Calu3 (cell line): ENCODE data around the gene RBM4B. TPM values are rescaled to one million over a fixed set of nuclear protein-coding genes. Genes with fewer than 3 reads are reported as not detected.

ENCODE experiments used
- BruUV-seq: library from RNA; stranded (reverse); fragments of 400-500 nt; replicated peaks from 2 replicates; lab custom pipeline; 2021; lab: Mats Ljungman, UMichigan
- CTCF ChIA-PET: fragments of 300-600 bp; sonication (Branson Sonifier 250); formaldehyde crosslinking; loops from one replicate; lab custom pipeline; 2022; ENCODE audit warnings: antibody characterized with exemption; lab: Charles Lee
- DNase-seq: peaks from one replicate; pipeline ENCODE4 v3.0.0; 2022
- H3K27ac Mint-ChIP-seq: one replicate; pipeline ENCODE4 v1.8.0; 2022; ENCODE audit warnings: mixed read lengths; ENCODE audit not compliant: unreplicated experiment
- H3K27me3 Mint-ChIP-seq: one replicate; pipeline ENCODE4 v1.8.0; 2022; ENCODE audit warnings: mixed read lengths; ENCODE audit not compliant: unreplicated experiment
- H3K36me3 Mint-ChIP-seq: one replicate; pipeline ENCODE4 v1.8.0; 2022; ENCODE audit warnings: mild to moderate bottlenecking, moderate library complexity, mixed read lengths; ENCODE audit not compliant: insufficient read depth, unreplicated experiment
- H3K4me1 Mint-ChIP-seq: one replicate; pipeline ENCODE4 v1.8.0; 2022; ENCODE audit warnings: mild to moderate bottlenecking, low read depth, mixed read lengths; ENCODE audit not compliant: unreplicated experiment
- H3K4me3 Mint-ChIP-seq: one replicate; pipeline ENCODE4 v1.8.0; 2022; ENCODE audit warnings: mild to moderate bottlenecking, low read depth, moderate library complexity, mixed read lengths; ENCODE audit not compliant: unreplicated experiment
- H3K9me3 Mint-ChIP-seq: one replicate; pipeline ENCODE4 v1.8.0; 2022; ENCODE audit warnings: low read depth, mixed read lengths; ENCODE audit not compliant: unreplicated experiment
- CTCF ChIP-seq: fragments of 200-600 bp; IDR thresholded peaks from one replicate; pipeline ENCODE4 v1.8.0; 2022; ENCODE audit warnings: antibody characterized with exemption; ENCODE audit not compliant: unreplicated experiment
- intact Hi-C: fragments of 100-400 bp; cut with micrococcal nuclease; formaldehyde crosslinking; loops from one replicate; pipeline ENCODE4 v1.10.0; 2022; ENCODE audit not compliant: unreplicated experiment
- total RNA-seq: library from RNA; stranded (reverse); gene quantifications from 2 replicates; pipeline ENCODE4 v1.2.3, GENCODE V29; 2022

Gene RBM4B
- total RNA-seq, 1 experiment from 2014 or later: 23.0 TPM

GRCh38 chr11:66700337-66700736 lies 22.6 kb upstream of the RBM4B start:
- Mint-ChIP-seq H3K36me3 (peaks cover 45% of the 10 kb centered on the region), H3K4me1 (no peaks in the 10 kb centered on the region), H3K27ac (no peak overlapping the region), H3K27me3 (no peaks in the 10 kb centered on the region), H3K9me3 (no peaks in the 10 kb centered on the region), H3K4me3 (no peak overlapping the region)
- CTCF ChIA-PET: interaction anchor here (0.6 kb wide), 1 partner anchor 620 kb away, joined by 3 read pairs; no protein-coding TSS in a partner anchor
- DNase-seq: no peak
- intact Hi-C loops: no loop called here
- TF ChIP-seq CTCF: no peak
- no TSS peak for BruUV-seq

- Mint-ChIP-seq H3K27ac (no peak overlapping the region), H3K4me3 (no peak overlapping the region), H3K9me3 (no peaks in the 10 kb centered on the region), H3K4me1 (no peaks in the 10 kb centered on the region), H3K27me3 (no peaks in the 10 kb centered on the region), H3K36me3 (peaks cover 57% of the 10 kb centered on the region)
- no peak for DNase-seq
- no peak for TF ChIP-seq CTCF
- CTCF ChIA-PET: no interaction called here
- BruUV-seq: no TSS peak
- intact Hi-C loops: no loop called here
Measured at GRCh38 chr11:66698491-66698890, 20.8 kb upstream of the RBM4B start.

- no peak for DNase-seq
- H3K4me3 Mint-ChIP-seq: no peak overlapping the region
- H3K27me3 Mint-ChIP-seq: no peaks in the 10 kb centered on the region
- H3K36me3 Mint-ChIP-seq: peaks cover 62% of the 10 kb centered on the region
- intact Hi-C loops: no loop called here
- no peaks in the 10 kb centered on the region for H3K9me3 Mint-ChIP-seq
- CTCF ChIA-PET: no interaction called here
- no peaks in the 10 kb centered on the region for H3K4me1 Mint-ChIP-seq
- BruUV-seq: no TSS peak
- H3K27ac Mint-ChIP-seq: no peak overlapping the region
- TF ChIP-seq CTCF: no peak
Measured at GRCh38 chr11:66697988-66698387, 20.3 kb upstream of the RBM4B start.

GRCh38 chr11:66696146-66696545 lies 18.5 kb upstream of the RBM4B start:
- BruUV-seq: no TSS peak
- DNase-seq: no peak
- intact Hi-C loops: no loop called here
- no peak overlapping the region for H3K4me3 Mint-ChIP-seq
- no peak overlapping the region for H3K27ac Mint-ChIP-seq
- no peak for TF ChIP-seq CTCF
- H3K36me3 Mint-ChIP-seq: peaks cover 62% of the 10 kb centered on the region
- CTCF ChIA-PET: interaction anchor here (0.7 kb wide), 1 partner anchor 142 kb away, joined by 3 read pairs; no protein-coding TSS in a partner anchor
- H3K9me3 Mint-ChIP-seq: no peaks in the 10 kb centered on the region
- H3K4me1 Mint-ChIP-seq: no peaks in the 10 kb centered on the region
- H3K27me3 Mint-ChIP-seq: no peaks in the 10 kb centered on the region
